Vagina (tissue), 2 donors: ENCODE results near the gene MICAL3. TPM values are rescaled to one million over a fixed set of nuclear protein-coding genes. Genes with fewer than 3 reads are reported as not detected.

ENCODE experiments used
- DNase-seq, 2 donors: peaks; one replicate each; pipeline ENCODE4 v3.0.0-alpha.2; 2017; ENCODE audit errors: extremely low spot score in 2 of 2
- H3K27ac ChIP-seq: fragments of 200-600 bp; sonication (generic); one replicate; pipeline ENCODE4 v1.5.1; 2019
- H3K27me3 ChIP-seq: fragments of 200-600 bp; sonication (generic); one replicate; pipeline ENCODE4 v1.5.1; 2019
- H3K36me3 ChIP-seq, 2 donors: fragments of 200-600 bp; sonication (generic); one replicate each; pipeline ENCODE4 v1.5.1; 2017 to 2019
- H3K4me1 ChIP-seq: fragments of 200-600 bp; sonication (generic); one replicate; pipeline ENCODE4 v1.5.1; 2019
- H3K4me3 ChIP-seq, 2 donors: fragments of 200-600 bp; sonication (generic); 1 replicate in 1 of 2; 2 replicates in 1 of 2; pipeline ENCODE4 v1.5.1; 2016 to 2019
- H3K9me3 ChIP-seq: fragments of 200-600 bp; sonication (generic); one replicate; pipeline ENCODE4 v1.5.1; 2019
- POLR2A ChIP-seq, 2 donors: fragments of 450-650 bp; IDR thresholded peaks; one replicate each; pipeline ENCODE4 v1.6.1; 2017; ENCODE audit warnings: antibody characterized with exemption in 2 of 2, mild to moderate bottlenecking in 2 of 2, moderate library complexity in 2 of 2
- POLR2AphosphoS5 ChIP-seq, 2 donors: sonication (generic); formaldehyde crosslinking; IDR thresholded peaks; one replicate each; pipeline ENCODE4 v1.9.0; 2017; ENCODE audit warnings: antibody characterized with exemption in 2 of 2, mild to moderate bottlenecking in 2 of 2, low read depth in 1 of 2; ENCODE audit not compliant: insufficient read depth in 1 of 2
- intact Hi-C: fragments of 100-400 bp; cut with DNase I; formaldehyde crosslinking; loops from one replicate; pipeline ENCODE4 v1.15.1; 2023
- total RNA-seq: library from RNA; depleted of rRNA; stranded (reverse); fragments of >200 nt; gene quantifications from one replicate; pipeline ENCODE4 v1.2.3, GENCODE V29; 2016
- TF ChIP-seq, protein P1 (sequence below), 3 experiments: fragments of 450-650 bp in 2 of 3; fragments of 200-600 bp in 1 of 3; sonication (generic) in 1 of 3; IDR thresholded peaks; one replicate each; pipeline ENCODE4 v1.5.1; 2017 to 2019; ENCODE audit warnings: antibody characterized with exemption in 3 of 3, mild to moderate bottlenecking in 2 of 3, moderate library complexity in 2 of 3

MICAL3 gene
- total RNA-seq, 1 donor from 2014 or later = 35.1 TPM

DNA sequence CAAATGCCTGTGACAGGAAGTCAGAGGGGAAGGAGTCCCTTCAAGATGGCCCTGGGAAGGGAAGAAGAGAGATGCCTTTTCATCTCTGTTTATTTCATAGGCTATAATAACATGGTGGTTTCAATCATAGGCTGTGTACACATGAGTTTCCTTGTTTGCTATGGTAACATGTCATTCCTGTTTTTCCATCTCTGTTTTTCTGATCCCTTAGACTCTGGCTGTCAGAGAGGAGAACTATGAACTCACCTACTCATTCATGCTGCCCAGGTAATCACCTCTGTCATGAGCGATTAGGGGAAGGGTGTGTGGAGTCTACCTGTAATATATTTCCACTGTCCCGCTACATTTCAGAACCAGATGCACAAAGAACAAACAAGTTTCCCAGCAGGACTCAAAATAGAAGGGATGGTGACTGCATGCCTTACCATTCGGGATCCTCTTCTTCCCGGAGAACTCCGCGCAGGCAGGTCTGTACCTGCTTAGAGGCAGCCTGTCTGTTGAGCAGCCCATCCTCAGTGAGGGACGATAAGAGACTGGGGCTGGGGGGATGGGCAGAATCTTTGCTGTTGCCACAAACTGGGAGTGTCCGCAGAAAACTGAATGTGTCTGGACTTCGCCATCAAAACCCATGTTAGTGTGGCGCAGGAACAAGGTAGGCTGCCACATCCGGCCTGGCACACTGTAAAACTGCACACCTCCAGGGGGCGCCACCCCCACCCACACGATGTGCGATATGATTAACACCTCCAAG is 46.4 kb upstream of the MICAL3 start:
- H3K4me3 ChIP-seq = no peak overlapping the region
- H3K9me3 ChIP-seq = no peaks in the 10 kb centered on the region
- intact Hi-C loops = loop anchor here (10.0 kb wide), 1 partner anchor 166 kb away; no protein-coding TSS in a partner anchor
- no peaks in the 10 kb centered on the region for H3K27me3 ChIP-seq
- no peaks in the 10 kb centered on the region for H3K36me3 ChIP-seq
- no peak overlapping the region for H3K27ac ChIP-seq
- no peak for DNase-seq
- H3K4me1 ChIP-seq = peaks cover 10% of the 10 kb centered on the region
- peak in 1 of 2 donors; percentile 21 for TF ChIP-seq POLR2AphosphoS5 (IDR thresholded peaks at IDR 0.05; ENCODE audit: insufficient read depth in 1 of 2, low read depth in 1 of 2)
- TF ChIP-seq, protein P1, sequence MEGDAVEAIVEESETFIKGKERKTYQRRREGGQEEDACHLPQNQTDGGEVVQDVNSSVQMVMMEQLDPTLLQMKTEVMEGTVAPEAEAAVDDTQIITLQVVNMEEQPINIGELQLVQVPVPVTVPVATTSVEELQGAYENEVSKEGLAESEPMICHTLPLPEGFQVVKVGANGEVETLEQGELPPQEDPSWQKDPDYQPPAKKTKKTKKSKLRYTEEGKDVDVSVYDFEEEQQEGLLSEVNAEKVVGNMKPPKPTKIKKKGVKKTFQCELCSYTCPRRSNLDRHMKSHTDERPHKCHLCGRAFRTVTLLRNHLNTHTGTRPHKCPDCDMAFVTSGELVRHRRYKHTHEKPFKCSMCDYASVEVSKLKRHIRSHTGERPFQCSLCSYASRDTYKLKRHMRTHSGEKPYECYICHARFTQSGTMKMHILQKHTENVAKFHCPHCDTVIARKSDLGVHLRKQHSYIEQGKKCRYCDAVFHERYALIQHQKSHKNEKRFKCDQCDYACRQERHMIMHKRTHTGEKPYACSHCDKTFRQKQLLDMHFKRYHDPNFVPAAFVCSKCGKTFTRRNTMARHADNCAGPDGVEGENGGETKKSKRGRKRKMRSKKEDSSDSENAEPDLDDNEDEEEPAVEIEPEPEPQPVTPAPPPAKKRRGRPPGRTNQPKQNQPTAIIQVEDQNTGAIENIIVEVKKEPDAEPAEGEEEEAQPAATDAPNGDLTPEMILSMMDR (IDR thresholded peaks at IDR 0.05) = no peak
- no peak for TF ChIP-seq POLR2A (IDR thresholded peaks at IDR 0.05)

DNA sequence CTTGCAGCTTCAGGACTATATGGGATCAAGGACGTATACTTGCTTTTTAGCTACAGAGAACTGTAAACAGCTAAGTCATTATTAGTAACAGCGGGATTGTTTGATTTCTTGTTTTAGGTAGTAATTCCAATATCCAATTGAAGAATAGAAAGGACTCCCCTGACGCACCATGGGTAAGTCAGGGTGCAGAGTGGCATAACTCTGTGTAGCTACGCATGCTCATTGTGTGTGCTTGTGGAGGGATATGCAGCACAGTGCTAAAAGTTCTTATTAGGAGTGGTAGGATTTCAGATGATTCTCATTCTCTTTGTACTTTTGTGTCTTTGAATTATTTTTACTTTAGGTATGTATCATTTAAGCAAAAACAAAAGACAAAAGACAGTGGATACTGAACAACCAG is 45.7 kb upstream of the MICAL3 start:
- TF ChIP-seq, protein P1 (IDR thresholded peaks at IDR 0.05) = no peak
- intact Hi-C loops = loop anchor here (10.0 kb wide), 1 partner anchor 165 kb away; no protein-coding TSS in a partner anchor
- no peak overlapping the region for H3K27ac ChIP-seq
- H3K4me3 ChIP-seq = no peak overlapping the region
- DNase-seq = no peak
- peaks cover 10% of the 10 kb centered on the region for H3K4me1 ChIP-seq
- H3K9me3 ChIP-seq = no peaks in the 10 kb centered on the region
- no peaks in the 10 kb centered on the region for H3K36me3 ChIP-seq
- H3K27me3 ChIP-seq = no peaks in the 10 kb centered on the region

DNA sequence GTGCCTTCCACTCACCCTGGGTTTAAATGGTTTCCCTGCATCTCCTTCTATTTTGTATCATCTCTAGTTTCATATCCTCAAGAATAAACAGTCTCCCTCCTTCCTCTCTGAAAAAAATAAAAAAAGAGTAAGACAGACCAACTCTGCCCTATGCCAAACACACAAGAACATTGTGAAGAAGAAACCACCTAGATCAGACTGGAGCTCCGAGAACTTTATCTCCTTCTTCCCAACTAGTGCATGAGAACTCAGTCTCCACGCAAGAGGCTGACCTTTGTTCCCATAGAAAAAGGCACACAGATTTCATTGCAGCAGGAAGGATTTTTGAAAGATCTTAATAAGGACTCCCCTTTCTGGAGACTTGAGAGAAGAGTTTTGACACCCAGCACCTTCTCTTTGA is 44.7 kb upstream of the MICAL3 start:
- H3K27me3 ChIP-seq = no peaks in the 10 kb centered on the region
- H3K9me3 ChIP-seq = no peaks in the 10 kb centered on the region
- DNase-seq = no peak
- peaks cover 10% of the 10 kb centered on the region for H3K4me1 ChIP-seq
- no peak for TF ChIP-seq POLR2AphosphoS5 (IDR thresholded peaks at IDR 0.05; ENCODE audit: insufficient read depth in 1 of 2, low read depth in 1 of 2)
- TF ChIP-seq, protein P1 (IDR thresholded peaks at IDR 0.05) = no peak
- TF ChIP-seq POLR2A (IDR thresholded peaks at IDR 0.05) = no peak
- intact Hi-C loops = no loop called here
- H3K36me3 ChIP-seq = no peaks in the 10 kb centered on the region
- no peak overlapping the region for H3K4me3 ChIP-seq
- peak overlapping the region; percentile 78 for H3K27ac ChIP-seq

DNA sequence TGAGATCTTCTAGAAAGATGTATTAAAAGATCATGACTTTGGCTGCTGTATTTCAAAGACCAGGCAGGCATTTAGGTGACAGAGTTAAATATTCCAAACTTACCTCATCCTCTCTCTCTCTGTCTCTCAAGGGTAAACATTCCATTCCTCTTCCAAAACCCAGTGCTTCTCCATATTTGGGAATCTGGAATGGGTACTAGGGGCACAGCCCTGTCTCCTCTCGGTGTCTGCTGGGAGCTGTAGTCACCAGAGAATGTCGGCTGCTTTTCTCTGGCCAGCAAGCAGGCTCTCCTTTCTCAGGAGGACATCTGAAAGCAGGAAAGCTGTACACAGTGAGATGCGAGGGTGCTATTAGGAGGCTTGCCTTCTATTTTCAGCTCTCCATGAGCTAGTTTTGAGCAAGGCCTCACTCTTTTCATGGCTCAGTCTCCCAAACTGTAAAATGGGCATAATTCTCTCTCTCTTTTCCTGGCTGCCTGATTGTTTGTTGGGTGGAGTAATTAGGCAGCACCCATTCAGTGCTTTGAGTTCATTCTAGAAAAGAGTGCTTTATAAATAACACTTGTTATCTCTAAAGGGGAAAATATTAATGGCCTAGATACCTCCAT is 44.1 kb upstream of the MICAL3 start:
- Histone ChIP-seq H3K4me1 (peaks cover 10% of the 10 kb centered on the region), H3K27ac (peak overlapping the region; percentile 78), H3K36me3 (no peaks in the 10 kb centered on the region), H3K9me3 (no peaks in the 10 kb centered on the region), H3K27me3 (no peaks in the 10 kb centered on the region), H3K4me3 (no peak overlapping the region)
- TF ChIP-seq POLR2A (IDR thresholded peaks at IDR 0.05) = no peak
- TF ChIP-seq, protein P1 (IDR thresholded peaks at IDR 0.05) = no peak
- TF ChIP-seq POLR2AphosphoS5 (IDR thresholded peaks at IDR 0.05; ENCODE audit: insufficient read depth in 1 of 2, low read depth in 1 of 2) = peak in 1 of 2 donors; percentile 52
- intact Hi-C loops = no loop called here
- DNase-seq = no peak
